Lung (tissue), 12 donors: ENCODE results near the gene ISM1. TPM values are rescaled to one million over a fixed set of nuclear protein-coding genes. Genes with fewer than 3 reads are reported as not detected.

Experiments used
- ATAC-seq: fragments of 200-7000 bp; cut with Tn5 transposase; one replicate; pipeline ENCODE4 v1.9.1; 2020; ENCODE audit warnings: moderate number of reproducible peaks; ENCODE audit not compliant: insufficient read depth, low FRiP score
- DNase-seq, 3 donors: peaks; one replicate each; pipeline ENCODE4 v3.0.0-alpha.2; 2013 to 2017
- H3K27ac ChIP-seq, 2 donors: one replicate each; pipeline ENCODE4 v1.5.1; 2013; ENCODE audit warnings: mild to moderate bottlenecking in 2 of 2, moderate library complexity in 2 of 2, control low read depth in 1 of 2, inconsistent platforms in 1 of 2, low read depth in 1 of 2, low read length in 1 of 2
- H3K27me3 ChIP-seq, 3 donors: one replicate each; pipeline ENCODE4 v1.5.1; 2013; ENCODE audit warnings: low read length in 2 of 3; ENCODE audit not compliant: control insufficient read depth in 3 of 3, insufficient read depth in 3 of 3
- H3K36me3 ChIP-seq, 4 donors: one replicate each; pipeline ENCODE4 v1.5.1; 2013; ENCODE audit warnings: low read length in 4 of 4, mild to moderate bottlenecking in 1 of 4, moderate library complexity in 1 of 4; ENCODE audit not compliant: control insufficient read depth in 4 of 4, insufficient read depth in 4 of 4
- H3K4me1 ChIP-seq, 5 donors: one replicate each; pipeline ENCODE4 v1.5.1; 2013; ENCODE audit warnings: low read length in 5 of 5, mild to moderate bottlenecking in 2 of 5, moderate library complexity in 1 of 5; ENCODE audit not compliant: control insufficient read depth in 5 of 5, insufficient read depth in 5 of 5
- H3K4me3 ChIP-seq: one replicate; pipeline ENCODE4 v1.5.1; 2013; ENCODE audit warnings: mild to moderate bottlenecking, control low read depth, moderate library complexity
- H3K9ac ChIP-seq, 2 donors: one replicate each; pipeline ENCODE4 v1.5.1; 2013; ENCODE audit warnings: low read length in 2 of 2, control low read depth in 1 of 2; ENCODE audit not compliant: insufficient read depth in 1 of 2
- H3K9me3 ChIP-seq, 4 donors: one replicate each; pipeline ENCODE4 v1.5.1; 2013; ENCODE audit warnings: low read length in 3 of 4, mild to moderate bottlenecking in 1 of 4, moderate library complexity in 1 of 4; ENCODE audit not compliant: control insufficient read depth in 4 of 4, insufficient read depth in 3 of 4
- WGBS, 2 donors: extraction: QIAGEN DNeasy Blood & Tissue Kit; methylation state at CpG; one replicate each; pipeline ENCODE4 v1.1.7; 2013; 5-methylcytosine and 5-hydroxymethylcytosine counted together
- polyA plus RNA-seq, 2 donors: library from polyadenylated mRNA; stranded (reverse); fragments of 200-250 nt; gene quantifications; one replicate each; pipeline ENCODE4 v1.2.1, GENCODE V29; 2013
- total RNA-seq, 2 donors: library from RNA; depleted of rRNA in 1 of 2; stranded (reverse); fragments of >200 nt in 1 of 2; gene quantifications; one replicate each; pipeline ENCODE4 v1.2.1, GENCODE V29; 2014 to 2021
- TF ChIP-seq, protein P1 (sequence below): IDR thresholded peaks from 2 replicates; pipeline ENCODE4 v1.5.1; 2012; ENCODE audit warnings: mild to moderate bottlenecking; ENCODE audit errors: control extremely low read depth, extremely low read depth
- donor health status: control.
- donor health status: control.
- donor health status: Bipolar disorder and iron deficiency.
- donor health status: healthy.
- donor health status: DM: yes; HTN: yes; CAD: no.

ISM1 gene
- total and polyA plus RNA-seq, 4 donors, result 1.6 to 13.6 (median 2.9) TPM

- no peaks in the 10 kb centered on the region for H3K36me3 ChIP-seq
- WGBS, 2 donors, result 89 to 92% methylated on average over 5 of the region's 5 CpGs
- TF ChIP-seq, protein P1, sequence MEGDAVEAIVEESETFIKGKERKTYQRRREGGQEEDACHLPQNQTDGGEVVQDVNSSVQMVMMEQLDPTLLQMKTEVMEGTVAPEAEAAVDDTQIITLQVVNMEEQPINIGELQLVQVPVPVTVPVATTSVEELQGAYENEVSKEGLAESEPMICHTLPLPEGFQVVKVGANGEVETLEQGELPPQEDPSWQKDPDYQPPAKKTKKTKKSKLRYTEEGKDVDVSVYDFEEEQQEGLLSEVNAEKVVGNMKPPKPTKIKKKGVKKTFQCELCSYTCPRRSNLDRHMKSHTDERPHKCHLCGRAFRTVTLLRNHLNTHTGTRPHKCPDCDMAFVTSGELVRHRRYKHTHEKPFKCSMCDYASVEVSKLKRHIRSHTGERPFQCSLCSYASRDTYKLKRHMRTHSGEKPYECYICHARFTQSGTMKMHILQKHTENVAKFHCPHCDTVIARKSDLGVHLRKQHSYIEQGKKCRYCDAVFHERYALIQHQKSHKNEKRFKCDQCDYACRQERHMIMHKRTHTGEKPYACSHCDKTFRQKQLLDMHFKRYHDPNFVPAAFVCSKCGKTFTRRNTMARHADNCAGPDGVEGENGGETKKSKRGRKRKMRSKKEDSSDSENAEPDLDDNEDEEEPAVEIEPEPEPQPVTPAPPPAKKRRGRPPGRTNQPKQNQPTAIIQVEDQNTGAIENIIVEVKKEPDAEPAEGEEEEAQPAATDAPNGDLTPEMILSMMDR, result no peak
- H3K27ac ChIP-seq, result no peak overlapping the region
- no peak overlapping the region for H3K4me3 ChIP-seq
- DNase-seq, result no peak
- ATAC-seq, result no peak
- no peak overlapping the region for H3K9ac ChIP-seq
- peaks cover 0 to 2% (median 0%) of the 10 kb centered on the region in 5 donors for H3K4me1 ChIP-seq
- no peaks in the 10 kb centered on the region for H3K27me3 ChIP-seq
- peaks cover 0 to 3% (median 0%) of the 10 kb centered on the region in 4 donors for H3K9me3 ChIP-seq
Measured at GRCh38 chr20:13297147-13297899, 76.2 kb downstream of the ISM1 start.

GRCh38 chr20:13298692-13299373 is 77.8 kb downstream of the ISM1 start:
- Histone ChIP-seq H3K27ac (no peak overlapping the region), H3K4me1 (no peaks in the 10 kb centered on the region), H3K36me3 (no peaks in the 10 kb centered on the region), H3K9me3 (peaks cover 0 to 3% (median 0%) of the 10 kb centered on the region in 4 donors), H3K4me3 (no peak overlapping the region), H3K27me3 (no peaks in the 10 kb centered on the region), H3K9ac (no peak overlapping the region)
- TF ChIP-seq, protein P1, result no peak
- ATAC-seq (no peak), DNase-seq (no peak)
- 94 to 95% methylated on average over 29 of the region's 29 CpGs for WGBS, 2 donors

- Histone ChIP-seq H3K4me1 (no peaks in the 10 kb centered on the region), H3K9me3 (peaks cover 0 to 2% (median 0%) of the 10 kb centered on the region in 4 donors), H3K9ac (no peak overlapping the region), H3K27ac (no peak overlapping the region), H3K4me3 (no peak overlapping the region), H3K27me3 (no peaks in the 10 kb centered on the region), H3K36me3 (no peaks in the 10 kb centered on the region)
- 94 to 96% methylated on average over 18 of the region's 18 CpGs for WGBS, 2 donors
- ATAC-seq (no peak), DNase-seq (no peak)
- TF ChIP-seq, protein P1, result no peak
Measured at GRCh38 chr20:13299401-13299800, 78.3 kb downstream of the ISM1 start.
